Measurements from ENCODE around the gene WNT8B.

GRCh38 chr10:100436255-100436654 lies 26.6 kb upstream of the WNT8B start:
- no peak for TF ChIP-seq SIN3A (IDR thresholded peaks at IDR 0.05; ENCODE audit: low read depth, low read length)
- TF ChIP-seq RFX5 (IDR thresholded peaks at IDR 0.05; ENCODE audit: low read depth, low read length) = no peak
- no peak for TF ChIP-seq REST (IDR thresholded peaks at IDR 0.05; ENCODE audit: low read depth, low read length)
- TF ChIP-seq POLR2AphosphoS5 (IDR thresholded peaks at IDR 0.05; ENCODE audit: low read length) = no peak
- TF ChIP-seq CTCF (IDR thresholded peaks at IDR 0.05 in 2 of 3, conservative IDR thresholded peaks at IDR 0.05 in 1 of 3; ENCODE audit: control insufficient read depth in 2 of 3, extremely low read depth in 1 of 3, insufficient read depth in 1 of 3, low read depth in 3 of 3, low read length in 3 of 3) = no peak
- TF ChIP-seq EGR1 (IDR thresholded peaks at IDR 0.05; ENCODE audit: borderline replicate concordance in 1 of 2, low read depth in 2 of 2, low read length in 2 of 2) = no peak
- no peak for TF ChIP-seq SPI1 (IDR thresholded peaks at IDR 0.05; ENCODE audit: borderline replicate concordance, insufficient read depth, low read depth, low read length)
- no peak for TF ChIP-seq CEBPB (IDR thresholded peaks at IDR 0.05; ENCODE audit: borderline replicate concordance in 1 of 2, low read depth in 2 of 2, low read length in 2 of 2)
- TF ChIP-seq ASH2L (IDR thresholded peaks at IDR 0.05; ENCODE audit: borderline replicate concordance, low read depth) = no peak
- TF ChIP-seq ATF3 (IDR thresholded peaks at IDR 0.05; ENCODE audit: borderline replicate concordance, extremely low read depth, low read depth, low read length) = no peak

Measured in GM12878 (cell line).